Stromal cell of bone marrow (primary cell): Measurements from ENCODE around the gene PAK2.
A peak's percentile ranks its signal among the peaks of the same experiment; 100 is the strongest.
"Not testable (repeated sequence)": the region's sequence is repeated elsewhere in the genome, so short reads cannot be mapped to it uniquely, and the experiment has no call there.

Experiments used
- DNase-seq: peaks from one replicate; pipeline ENCODE4 v3.0.0-alpha.2; 2012; ENCODE audit warnings: low read depth

The PAK2 gene

GRCh38 chr3:196782511-196782910, 42.9 kb downstream of the PAK2 start:
- no peak for DNase-seq

DNA sequence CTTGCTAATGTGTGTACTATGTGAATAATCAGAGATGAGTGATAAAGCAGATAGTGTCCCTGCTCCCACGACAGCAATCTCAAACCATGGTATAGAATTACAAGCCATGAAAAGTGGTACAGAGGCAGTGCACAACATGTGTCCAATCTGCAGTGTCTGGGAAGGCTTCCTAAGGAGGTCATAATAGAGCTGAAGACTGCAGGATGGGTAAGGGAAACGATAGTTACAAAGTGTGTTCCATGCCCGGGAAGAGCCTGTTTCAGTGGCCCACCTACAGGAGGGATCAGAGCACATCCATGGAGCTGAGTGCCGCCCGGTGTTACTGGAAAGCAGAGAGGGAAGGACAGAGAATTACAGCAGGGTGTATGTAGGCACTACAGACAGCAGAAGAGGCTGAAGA, 48.9 kb downstream of the PAK2 start:
- DNase-seq, result no peak

- DNase-seq, result no peak
These were observed 50.3 kb downstream of the PAK2 start for GRCh38 chr3:196789885-196790359.

- DNase-seq, result no peak
These were observed 51.0 kb downstream of the PAK2 start for GRCh38 chr3:196790636-196791035.

DNA sequence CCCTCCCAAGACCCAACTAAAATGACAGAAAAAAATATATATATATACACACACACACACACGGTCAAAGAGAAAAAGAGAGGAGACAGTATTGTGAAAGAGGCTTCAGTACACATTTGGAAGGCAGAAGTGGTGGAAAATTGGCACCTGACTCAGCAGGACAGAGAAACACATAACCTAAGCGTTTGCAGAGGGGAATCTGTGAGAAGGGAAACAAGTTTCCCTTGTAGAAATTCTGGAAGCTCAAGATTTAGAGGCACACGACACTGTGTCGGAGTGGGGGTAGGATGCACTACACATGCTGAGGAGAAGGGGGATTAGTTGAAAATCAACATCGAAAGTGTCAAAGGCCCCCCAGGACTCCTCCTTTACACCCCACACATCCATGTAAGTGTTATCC, 53.1 kb downstream of the PAK2 start:
- no peak for DNase-seq

- no peak for DNase-seq
These were observed 53.6 kb downstream of the PAK2 start for GRCh38 chr3:196793246-196793645.

DNA sequence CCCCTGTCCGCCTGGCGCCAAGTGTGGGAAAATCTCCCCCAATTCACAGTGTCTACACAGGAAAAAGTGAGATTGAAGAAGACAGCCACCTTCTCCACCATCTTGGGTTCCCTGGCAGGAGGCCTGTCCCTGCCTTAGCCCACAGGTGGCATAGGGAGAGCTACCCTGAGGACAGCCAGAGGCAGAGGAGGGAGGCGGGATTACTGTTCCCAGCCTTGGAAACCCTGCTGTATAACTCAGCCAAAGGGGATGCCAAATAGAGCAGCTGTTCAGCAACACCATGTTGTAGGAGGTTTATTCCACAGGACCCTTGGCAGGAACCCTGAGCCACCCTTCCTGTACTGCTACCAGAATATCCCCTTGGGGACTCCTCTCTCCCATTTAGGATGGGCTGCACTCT, 54.8 kb downstream of the PAK2 start:
- no peak for DNase-seq

- DNase-seq, result no peak
These were observed 56.7 kb downstream of the PAK2 start for GRCh38 chr3:196796317-196796716.

DNA sequence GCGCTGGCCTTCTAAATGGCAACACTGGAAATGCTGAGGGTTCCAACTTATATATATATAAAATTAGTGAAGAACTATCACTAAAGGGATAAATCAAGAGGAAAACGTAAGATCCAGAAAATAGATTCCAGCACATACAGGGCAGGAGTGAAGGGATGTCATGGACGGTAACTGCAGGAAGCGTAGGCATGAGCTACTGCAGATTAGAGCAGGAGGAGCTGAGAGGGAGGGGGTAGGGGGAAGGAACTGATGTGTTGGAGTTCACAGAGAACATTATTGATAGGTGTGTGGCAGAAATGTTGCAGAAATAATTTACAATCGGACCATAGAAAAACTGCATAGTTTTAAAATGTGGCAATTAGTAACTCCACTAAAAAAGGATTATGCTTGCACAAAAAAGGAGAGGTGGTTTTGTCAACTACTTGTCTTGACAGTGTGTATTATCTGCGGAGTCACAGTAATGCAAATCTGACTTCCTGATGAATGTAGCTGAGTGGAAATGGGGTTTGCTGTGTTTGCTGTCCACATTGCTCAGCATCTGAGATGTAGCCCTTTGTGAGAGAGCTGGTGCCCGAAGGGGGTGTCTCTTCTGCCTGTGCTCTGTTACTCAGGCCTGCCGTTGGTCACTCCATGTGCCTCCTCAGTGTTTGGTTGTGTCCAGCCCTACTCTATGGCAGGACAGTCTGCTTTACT, 61.2 kb downstream of the PAK2 start:
- no peak for DNase-seq

DNA sequence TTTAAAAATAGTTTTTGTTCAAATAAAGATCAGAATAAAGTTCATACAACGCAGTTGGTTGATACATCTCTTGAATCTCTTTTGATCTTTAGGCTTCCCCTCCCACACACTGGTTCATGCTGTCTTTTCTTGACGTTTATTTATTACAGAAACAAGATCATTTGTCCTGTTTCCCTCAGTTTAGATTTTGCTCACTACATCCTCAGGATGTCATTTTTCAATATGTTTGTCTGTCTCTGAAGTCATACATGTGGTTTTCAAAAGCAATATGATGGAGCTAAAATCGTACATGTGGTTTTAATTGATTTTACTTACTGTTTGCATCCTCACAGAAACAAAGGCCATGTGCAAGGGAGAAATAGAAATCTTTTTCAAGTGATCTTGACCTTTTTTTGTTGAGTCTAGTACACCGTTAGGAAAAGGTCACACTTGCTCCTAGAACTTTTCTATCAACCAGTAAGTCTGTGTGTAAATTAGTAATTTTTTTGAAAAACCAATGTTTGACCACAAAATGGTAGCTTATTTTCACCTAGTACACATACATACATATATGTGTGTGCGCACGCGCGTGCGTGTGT, 64.3 kb downstream of the PAK2 start:
- no peak for DNase-seq

GRCh38 chr3:196804773-196805172, 65.1 kb downstream of the PAK2 start:
- DNase-seq, result no peak

- no peak for DNase-seq
These were observed 71.4 kb downstream of the PAK2 start for GRCh38 chr3:196810963-196811581.

GRCh38 chr3:196812853-196813252, 73.2 kb downstream of the PAK2 start:
- no peak for DNase-seq

DNA sequence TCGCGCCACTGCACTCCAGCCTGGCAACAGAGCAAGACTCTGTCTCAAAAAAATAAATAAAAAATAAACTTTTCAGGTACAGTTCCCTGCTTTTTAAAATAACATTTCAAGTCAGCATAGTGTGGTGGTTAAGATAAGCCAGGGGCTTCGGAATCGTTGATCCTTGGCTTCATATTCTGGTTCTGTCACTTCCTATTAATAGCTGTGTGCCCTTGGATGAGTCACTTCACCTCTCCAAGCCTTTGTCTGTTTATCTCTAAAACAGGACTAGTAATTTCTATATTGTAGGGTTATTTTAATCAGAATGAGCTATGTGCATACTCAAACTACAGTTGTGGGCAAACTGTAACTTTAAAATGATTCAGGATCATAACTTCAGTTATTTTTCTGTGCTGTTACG, 74.2 kb downstream of the PAK2 start:
- no peak for DNase-seq

DNA sequence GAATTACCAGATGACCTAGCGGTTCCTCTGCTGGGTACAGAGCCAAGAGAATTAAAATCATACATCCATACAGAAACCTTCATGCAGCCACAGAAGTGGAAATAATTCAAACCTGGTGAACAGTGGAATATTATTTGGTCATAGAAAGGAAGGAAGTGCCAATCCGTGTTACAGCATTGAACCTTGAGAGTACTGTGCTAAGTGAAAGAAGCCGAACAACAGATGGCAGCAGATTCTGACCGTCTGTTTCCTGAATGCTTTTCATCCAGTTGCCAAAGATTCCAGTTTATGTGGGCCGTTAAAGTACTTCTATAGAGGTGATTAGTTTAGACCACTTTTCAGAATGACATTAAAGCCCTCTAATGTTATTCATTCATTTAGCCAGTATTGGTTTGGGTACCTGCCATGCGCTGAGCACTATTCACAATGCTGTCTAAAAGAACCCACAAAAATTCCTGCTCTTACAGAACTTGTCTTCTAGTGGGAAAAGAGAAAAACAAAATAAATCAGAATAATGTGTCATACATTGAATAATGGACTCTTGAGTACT, 82.2 kb downstream of the PAK2 start:
- no peak for DNase-seq

GRCh38 chr3:196829651-196830050, 90.0 kb downstream of the PAK2 start:
- not testable (repeated sequence) for DNase-seq

GRCh38 chr3:196835086-196835485, 95.4 kb downstream of the PAK2 start:
- DNase-seq, result no peak

DNA sequence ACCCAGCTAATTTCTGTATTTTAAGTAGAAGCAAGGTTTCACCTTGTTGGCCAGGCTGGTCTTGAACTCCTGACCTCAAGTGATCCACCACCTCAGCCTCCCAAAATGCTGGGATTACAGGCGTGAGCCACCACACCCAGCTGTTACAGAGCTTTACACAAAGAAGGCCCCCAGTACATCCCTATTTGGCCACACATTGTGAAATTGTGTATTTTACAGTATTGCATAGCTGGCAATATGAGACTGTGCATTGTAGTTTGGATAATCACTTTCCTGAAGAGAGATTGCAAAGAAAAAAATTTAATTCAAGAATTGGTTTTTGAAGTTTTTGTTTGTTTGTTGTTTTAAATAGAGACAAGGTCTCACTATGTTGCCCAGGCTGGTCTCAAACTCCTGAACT, 97.0 kb downstream of the PAK2 start:
- DNase-seq, result not testable (repeated sequence)

GRCh38 chr3:196837819-196838420, 98.3 kb downstream of the PAK2 start:
- peak; percentile 44 for DNase-seq

GRCh38 chr3:196839351-196839750, 99.7 kb downstream of the PAK2 start:
- not testable (repeated sequence) for DNase-seq

GRCh38 chr3:196842567-196843434, 103.1 kb downstream of the PAK2 start:
- DNase-seq, result no peak
